Body of pancreas (tissue), 4 donors: ENCODE data around the gene VTCN1.

ENCODE experiments used
- CTCF ChIP-seq, 7 experiments: fragments of 450-650 bp in 4 of 7; fragments of 200-600 bp in 3 of 7; sonication (generic) in 3 of 7; IDR thresholded peaks; one replicate each; pipeline ENCODE4 v1.5.1; 2016 to 2019; ENCODE audit warnings: antibody characterized with exemption in 7 of 7
- POLR2A ChIP-seq, 3 donors: fragments of 450-650 bp; IDR thresholded peaks; one replicate each; pipeline ENCODE4 v1.6.1; 2016; ENCODE audit warnings: antibody characterized with exemption in 3 of 3, mild to moderate bottlenecking in 2 of 3

- TF ChIP-seq CTCF (IDR thresholded peaks at IDR 0.05) (no peak), POLR2A (IDR thresholded peaks at IDR 0.05) (no peak)
Measured at GRCh38 chr1:117208580-117208979, 2.1 kb downstream of the VTCN1 start.
